SKM-1 (cell line): ENCODE data around the gene RNF126.
"Not testable (repeated sequence)": the region's sequence is repeated elsewhere in the genome, so short reads cannot be mapped to it uniquely, and the experiment has no call there.

Experiments
- DNase-seq: peaks from one replicate; lab custom pipeline; 2025; ENCODE audit not compliant: unreplicated experiment; lab: John Stamatoyannopoulos, UW

The RNF126 gene

GRCh38 chr19:629961-630714, 32.9 kb downstream of the RNF126 start:
- no peak for DNase-seq

GRCh38 chr19:629515-629914, 33.5 kb downstream of the RNF126 start:
- DNase-seq: not testable (repeated sequence)

- no peak for DNase-seq
Measured at GRCh38 chr19:628168-628567, 34.8 kb downstream of the RNF126 start.

GRCh38 chr19:626566-626965, 36.4 kb downstream of the RNF126 start:
- not testable (repeated sequence) for DNase-seq

GRCh38 chr19:625257-625656, 37.8 kb downstream of the RNF126 start:
- no peak for DNase-seq

- DNase-seq: no peak
Measured at GRCh38 chr19:624433-625109, 38.4 kb downstream of the RNF126 start.

- no peak for DNase-seq
Measured at GRCh38 chr19:623974-624373, 39.0 kb downstream of the RNF126 start.

GRCh38 chr19:623175-623916, 39.7 kb downstream of the RNF126 start:
- DNase-seq: no peak

GRCh38 chr19:622666-623065, 40.3 kb downstream of the RNF126 start:
- DNase-seq: no peak

GRCh38 chr19:621819-622218, 41.2 kb downstream of the RNF126 start:
- DNase-seq: no peak

GRCh38 chr19:621191-621590, 41.8 kb downstream of the RNF126 start:
- not testable (repeated sequence) for DNase-seq

GRCh38 chr19:620166-620862, 42.7 kb downstream of the RNF126 start:
- no peak for DNase-seq

- DNase-seq: no peak
Measured at GRCh38 chr19:619286-620002, 43.6 kb downstream of the RNF126 start.

GRCh38 chr19:618674-619285, 44.2 kb downstream of the RNF126 start:
- no peak for DNase-seq

GRCh38 chr19:618247-618619, 44.8 kb downstream of the RNF126 start:
- DNase-seq: no peak

- no peak for DNase-seq
Measured at GRCh38 chr19:617551-618246, 45.3 kb downstream of the RNF126 start.

- DNase-seq: no peak
Measured at GRCh38 chr19:616747-617526, 46.1 kb downstream of the RNF126 start.

- no peak for DNase-seq
Measured at GRCh38 chr19:616062-616700, 46.8 kb downstream of the RNF126 start.
